ENCODE data around the gene SMYD3. TPM values are rescaled to one million over a fixed set of nuclear protein-coding genes. Genes with fewer than 3 reads are reported as not detected.

SMYD3 gene
- total RNA-seq, 1 donor from 2014 or later = 80.8 TPM

DNA sequence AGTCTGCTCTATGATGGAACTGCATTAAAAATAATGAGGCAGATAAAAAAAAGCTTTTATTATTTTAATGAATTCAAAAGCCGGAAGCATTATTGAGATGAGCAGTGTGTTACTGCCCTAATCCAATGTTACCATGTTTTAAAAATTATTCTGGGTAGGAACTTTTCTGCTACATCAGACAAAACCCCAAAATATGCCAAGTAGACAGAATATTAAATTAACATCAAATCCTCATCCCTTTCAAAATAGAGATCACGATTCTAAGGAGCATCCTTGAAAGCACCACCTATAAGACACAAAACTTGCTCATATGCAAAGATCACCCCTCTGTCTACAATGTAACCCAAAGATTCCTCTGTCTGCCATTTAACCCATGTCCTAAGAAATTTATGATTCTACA lies 357.5 kb downstream of the SMYD3 start:
- no peak for TF ChIP-seq EZH2 (IDR thresholded peaks at IDR 0.05; ENCODE audit: insufficient read depth, low read length)
- TF ChIP-seq, protein P1, sequence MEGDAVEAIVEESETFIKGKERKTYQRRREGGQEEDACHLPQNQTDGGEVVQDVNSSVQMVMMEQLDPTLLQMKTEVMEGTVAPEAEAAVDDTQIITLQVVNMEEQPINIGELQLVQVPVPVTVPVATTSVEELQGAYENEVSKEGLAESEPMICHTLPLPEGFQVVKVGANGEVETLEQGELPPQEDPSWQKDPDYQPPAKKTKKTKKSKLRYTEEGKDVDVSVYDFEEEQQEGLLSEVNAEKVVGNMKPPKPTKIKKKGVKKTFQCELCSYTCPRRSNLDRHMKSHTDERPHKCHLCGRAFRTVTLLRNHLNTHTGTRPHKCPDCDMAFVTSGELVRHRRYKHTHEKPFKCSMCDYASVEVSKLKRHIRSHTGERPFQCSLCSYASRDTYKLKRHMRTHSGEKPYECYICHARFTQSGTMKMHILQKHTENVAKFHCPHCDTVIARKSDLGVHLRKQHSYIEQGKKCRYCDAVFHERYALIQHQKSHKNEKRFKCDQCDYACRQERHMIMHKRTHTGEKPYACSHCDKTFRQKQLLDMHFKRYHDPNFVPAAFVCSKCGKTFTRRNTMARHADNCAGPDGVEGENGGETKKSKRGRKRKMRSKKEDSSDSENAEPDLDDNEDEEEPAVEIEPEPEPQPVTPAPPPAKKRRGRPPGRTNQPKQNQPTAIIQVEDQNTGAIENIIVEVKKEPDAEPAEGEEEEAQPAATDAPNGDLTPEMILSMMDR (IDR thresholded peaks at IDR 0.05; ENCODE audit: insufficient read depth, low read depth, low read length) = no peak
- Histone ChIP-seq H3K79me2 (ENCODE audit: insufficient read depth, low read length) (no peaks in the 10 kb centered on the region), H3K27me3 (ENCODE audit: insufficient read depth, low read length) (no peaks in the 10 kb centered on the region), H4K20me1 (ENCODE audit: insufficient read depth, low read length) (no peaks in the 10 kb centered on the region), H3K36me3 (ENCODE audit: insufficient read depth, low read length) (no peaks in the 10 kb centered on the region), H3K9me3 (ENCODE audit: insufficient read depth, low read depth, low read length) (peaks cover 4% of the 10 kb centered on the region), H3K4me3 (ENCODE audit: insufficient read depth, low read depth, low read length) (no peak overlapping the region), H3K9ac (ENCODE audit: low read length) (no peak overlapping the region), H2AFZ (ENCODE audit: low read depth, low read length) (no peak overlapping the region), H3K4me2 (ENCODE audit: low read length) (no peak overlapping the region), H3K27ac (ENCODE audit: low read depth, low read length) (no peak overlapping the region), H3K4me1 (ENCODE audit: insufficient read depth, low read length) (peaks cover 11% of the 10 kb centered on the region)
- FAIRE-seq (no peak), DNase-seq (ENCODE audit: low read depth) (no peak)
- Mint-ChIP-seq H3K4me3 (ENCODE audit: unreplicated experiment) (no peak overlapping the region), H3K36me3 (ENCODE audit: low read depth, unreplicated experiment) (peaks cover 10% of the 10 kb centered on the region), H3K27ac (ENCODE audit: unreplicated experiment) (no peak overlapping the region), H3K9me3 (ENCODE audit: unreplicated experiment) (peaks cover 4% of the 10 kb centered on the region), H3K27me3 (ENCODE audit: low read depth, unreplicated experiment) (no peaks in the 10 kb centered on the region), H3K4me1 (ENCODE audit: low read depth, unreplicated experiment) (peaks cover 27% of the 10 kb centered on the region)

DNA sequence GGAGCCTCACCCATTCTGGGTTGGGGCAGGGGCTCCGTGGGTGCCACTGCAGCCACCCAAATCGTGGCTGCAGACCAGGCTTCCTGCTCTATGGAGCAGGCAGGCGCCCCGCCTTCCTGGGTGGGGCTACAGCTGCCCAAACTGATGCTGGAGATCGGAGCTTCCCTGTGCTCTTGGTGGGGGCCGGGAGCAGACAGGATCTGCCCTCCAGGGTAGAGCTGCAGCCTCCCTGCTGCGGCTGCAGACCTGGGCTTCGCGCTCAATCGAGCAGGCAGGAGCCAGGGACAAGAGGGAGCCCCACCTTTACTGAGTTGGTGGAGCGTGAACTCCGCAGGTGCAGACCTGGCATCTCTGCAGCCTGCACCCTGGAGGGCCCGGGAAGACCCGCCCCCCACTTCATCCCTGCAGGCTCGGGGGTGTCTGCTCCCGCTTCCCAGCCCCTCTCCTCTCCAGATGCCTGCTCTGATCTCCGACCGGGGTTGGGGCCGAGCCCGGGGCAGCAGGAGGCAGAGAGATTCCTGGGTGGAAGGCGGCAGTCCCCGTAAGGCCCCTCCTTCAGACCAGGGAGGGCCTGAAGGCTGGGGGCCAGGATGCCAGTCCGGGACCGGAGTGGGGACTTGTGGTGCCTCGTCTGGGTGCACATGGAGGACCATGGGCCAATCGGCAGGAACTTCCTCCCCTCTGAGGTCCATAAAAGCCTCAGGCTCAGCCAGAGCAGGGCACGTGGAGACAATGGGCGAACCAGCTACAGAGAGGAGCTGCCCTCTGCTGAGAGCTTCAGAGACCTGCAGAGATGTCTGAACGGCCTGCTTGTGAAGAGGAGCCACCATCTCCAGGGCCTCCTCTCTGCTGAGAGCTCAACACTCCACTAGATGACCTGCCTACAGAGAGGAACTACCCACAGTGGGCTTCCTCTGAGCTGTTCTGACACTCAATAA lies 359.3 kb downstream of the SMYD3 start:
- Histone ChIP-seq H3K9me3 (ENCODE audit: insufficient read depth, low read depth, low read length) (peaks cover 4% of the 10 kb centered on the region), H3K27ac (ENCODE audit: low read depth, low read length) (no peak overlapping the region), H3K4me2 (ENCODE audit: low read length) (no peak overlapping the region), H3K4me1 (ENCODE audit: insufficient read depth, low read length) (peaks cover 13% of the 10 kb centered on the region), H3K36me3 (ENCODE audit: insufficient read depth, low read length) (no peaks in the 10 kb centered on the region), H4K20me1 (ENCODE audit: insufficient read depth, low read length) (no peaks in the 10 kb centered on the region), H3K4me3 (ENCODE audit: insufficient read depth, low read depth, low read length) (no peak overlapping the region), H3K79me2 (ENCODE audit: insufficient read depth, low read length) (no peaks in the 10 kb centered on the region), H3K27me3 (ENCODE audit: insufficient read depth, low read length) (no peaks in the 10 kb centered on the region), H3K9ac (ENCODE audit: low read length) (no peak overlapping the region), H2AFZ (ENCODE audit: low read depth, low read length) (no peak overlapping the region)
- H3K27me3 Mint-ChIP-seq (ENCODE audit: low read depth, unreplicated experiment) = no peaks in the 10 kb centered on the region
- TF ChIP-seq, protein P1 (IDR thresholded peaks at IDR 0.05; ENCODE audit: insufficient read depth, low read depth, low read length) = no peak
- TF ChIP-seq EZH2 (IDR thresholded peaks at IDR 0.05; ENCODE audit: insufficient read depth, low read length) = no peak
- H3K4me3 Mint-ChIP-seq (ENCODE audit: unreplicated experiment) = no peak overlapping the region
- H3K27ac Mint-ChIP-seq (ENCODE audit: unreplicated experiment) = no peak overlapping the region
- FAIRE-seq = no peak
- peaks cover 4% of the 10 kb centered on the region for H3K9me3 Mint-ChIP-seq (ENCODE audit: unreplicated experiment)
- H3K4me1 Mint-ChIP-seq (ENCODE audit: low read depth, unreplicated experiment) = peaks cover 14% of the 10 kb centered on the region
- peaks cover 10% of the 10 kb centered on the region for H3K36me3 Mint-ChIP-seq (ENCODE audit: low read depth, unreplicated experiment)
- no peak for DNase-seq (ENCODE audit: low read depth)

All from astrocyte (in vitro differentiated cells and primary cell).